Progenitor cell of endocrine pancreas (in vitro differentiated cells): ENCODE measurements around the gene ORC4. TPM values are rescaled to one million over a fixed set of nuclear protein-coding genes. Genes with fewer than 3 reads are reported as not detected.

Experiments used
- DNase-seq: peaks from one replicate; pipeline ENCODE4 v3.0.0; 2021; ENCODE audit warnings: low spot score; ENCODE audit not compliant: unreplicated experiment
- H3K27ac Mint-ChIP-seq: 2 replicates; pipeline ENCODE4 v1.8.0; 2021; ENCODE audit warnings: mild to moderate bottlenecking, moderate library complexity, mixed read lengths
- H3K27me3 Mint-ChIP-seq: 2 replicates; pipeline ENCODE4 v1.8.0; 2021; ENCODE audit warnings: mixed read lengths
- H3K36me3 Mint-ChIP-seq: 2 replicates; pipeline ENCODE4 v1.8.0; 2022; ENCODE audit warnings: mixed read lengths; ENCODE audit not compliant: insufficient read depth
- H3K4me1 Mint-ChIP-seq: 2 replicates; pipeline ENCODE4 v1.8.0; 2021; ENCODE audit warnings: low read depth, mixed read lengths
- H3K4me3 Mint-ChIP-seq: 2 replicates; pipeline ENCODE4 v1.8.0; 2021; ENCODE audit warnings: low read depth, mild to moderate bottlenecking, moderate library complexity, mixed read lengths
- H3K9me3 Mint-ChIP-seq: 2 replicates; pipeline ENCODE4 v1.8.0; 2021; ENCODE audit warnings: low read depth, mixed read lengths
- total RNA-seq: library from RNA; stranded (reverse); gene quantifications from 2 replicates; pipeline ENCODE4 v1.2.1, GENCODE V29; 2021
- TF ChIP-seq, protein P1 (sequence below): fragments of 200-600 bp; sonication (generic); IDR thresholded peaks from one replicate; pipeline ENCODE4 v1.5.0; 2021; ENCODE audit warnings: antibody characterized with exemption, mild to moderate bottlenecking; ENCODE audit not compliant: unreplicated experiment

The ORC4 gene
- total RNA-seq, 1 donor from 2014 or later, result 77.1 TPM

DNA sequence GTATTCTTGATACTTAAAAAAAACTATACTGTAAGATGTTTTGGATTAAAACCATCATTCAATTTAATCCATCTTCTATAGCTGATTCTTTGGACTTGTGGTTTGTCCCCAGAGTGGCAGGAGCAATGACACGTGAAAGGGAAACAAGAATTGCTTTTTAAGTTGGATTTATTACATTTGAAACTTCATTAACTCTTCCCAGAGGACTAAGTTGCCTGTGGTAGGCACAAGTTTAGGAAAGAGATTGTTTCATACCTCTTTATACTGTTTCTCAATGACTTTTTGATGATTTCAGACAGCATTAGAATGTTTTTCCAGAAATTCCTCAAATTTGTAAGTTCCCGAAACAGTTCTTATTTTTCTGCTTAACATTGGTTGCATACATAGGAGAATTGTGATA lies 134.4 kb downstream of the ORC4 start:
- Mint-ChIP-seq H3K27me3 (no peaks in the 10 kb centered on the region), H3K36me3 (no peaks in the 10 kb centered on the region), H3K4me3 (no peak overlapping the region), H3K4me1 (peaks cover 11% of the 10 kb centered on the region), H3K9me3 (no peaks in the 10 kb centered on the region), H3K27ac (no peak overlapping the region)
- no peak for DNase-seq
- TF ChIP-seq, protein P1, sequence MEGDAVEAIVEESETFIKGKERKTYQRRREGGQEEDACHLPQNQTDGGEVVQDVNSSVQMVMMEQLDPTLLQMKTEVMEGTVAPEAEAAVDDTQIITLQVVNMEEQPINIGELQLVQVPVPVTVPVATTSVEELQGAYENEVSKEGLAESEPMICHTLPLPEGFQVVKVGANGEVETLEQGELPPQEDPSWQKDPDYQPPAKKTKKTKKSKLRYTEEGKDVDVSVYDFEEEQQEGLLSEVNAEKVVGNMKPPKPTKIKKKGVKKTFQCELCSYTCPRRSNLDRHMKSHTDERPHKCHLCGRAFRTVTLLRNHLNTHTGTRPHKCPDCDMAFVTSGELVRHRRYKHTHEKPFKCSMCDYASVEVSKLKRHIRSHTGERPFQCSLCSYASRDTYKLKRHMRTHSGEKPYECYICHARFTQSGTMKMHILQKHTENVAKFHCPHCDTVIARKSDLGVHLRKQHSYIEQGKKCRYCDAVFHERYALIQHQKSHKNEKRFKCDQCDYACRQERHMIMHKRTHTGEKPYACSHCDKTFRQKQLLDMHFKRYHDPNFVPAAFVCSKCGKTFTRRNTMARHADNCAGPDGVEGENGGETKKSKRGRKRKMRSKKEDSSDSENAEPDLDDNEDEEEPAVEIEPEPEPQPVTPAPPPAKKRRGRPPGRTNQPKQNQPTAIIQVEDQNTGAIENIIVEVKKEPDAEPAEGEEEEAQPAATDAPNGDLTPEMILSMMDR, result no peak

GRCh38 chr2:147884830-147885229 lies 135.7 kb downstream of the ORC4 start:
- Mint-ChIP-seq H3K4me3 (no peak overlapping the region), H3K27ac (no peak overlapping the region), H3K36me3 (no peaks in the 10 kb centered on the region), H3K4me1 (peaks cover 14% of the 10 kb centered on the region), H3K27me3 (no peaks in the 10 kb centered on the region), H3K9me3 (no peaks in the 10 kb centered on the region)
- TF ChIP-seq, protein P1, result no peak
- DNase-seq, result no peak

GRCh38 chr2:147882631-147883030 lies 137.9 kb downstream of the ORC4 start:
- TF ChIP-seq, protein P1, result no peak
- DNase-seq, result no peak
- Mint-ChIP-seq H3K36me3 (no peaks in the 10 kb centered on the region), H3K4me1 (peaks cover 19% of the 10 kb centered on the region), H3K9me3 (no peaks in the 10 kb centered on the region), H3K27ac (no peak overlapping the region), H3K4me3 (no peak overlapping the region), H3K27me3 (no peaks in the 10 kb centered on the region)

Other genes starting within 250 kb of the ORC4 start
- 40.5 and 44.1 TPM in 2 replicates for gene ACVR2A, start 175.7 kb downstream of the ORC4 start, total RNA-seq
- 65.6 and 72.6 TPM in 2 replicates for gene MBD5, start 354 bp upstream of the ORC4 start, total RNA-seq